GM18519 (cell line): Measurements from ENCODE around the gene HHAT.

Experiments used
- ATAC-seq: cut with Tn5 transposase; IDR thresholded peaks from one replicate; pipeline ENCODE4 v1.9.1; 2021; ENCODE audit warnings: mild to moderate bottlenecking, moderate library complexity; ENCODE audit not compliant: unreplicated experiment, low FRiP score

HHAT gene

DNA sequence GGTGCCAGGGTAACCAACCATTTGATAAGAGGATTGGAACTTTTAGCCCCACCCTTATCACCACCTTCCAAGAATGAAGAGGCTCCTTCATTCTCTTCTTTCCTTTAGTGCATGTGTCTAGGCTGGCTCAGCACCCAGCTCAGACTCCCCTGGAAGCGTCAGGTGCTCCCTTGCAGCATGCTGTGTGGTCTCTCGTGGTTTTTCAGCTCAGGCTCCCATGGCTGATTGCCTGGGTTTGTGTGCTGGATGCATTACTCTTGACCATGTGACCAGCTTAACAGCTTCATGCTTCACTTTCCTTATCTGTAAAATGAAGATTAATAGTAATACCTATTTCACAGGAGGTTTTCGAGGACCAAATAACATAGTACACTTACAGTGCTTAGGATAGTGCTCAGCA, 198.4 kb downstream of the HHAT start:
- ATAC-seq, result no peak

DNA sequence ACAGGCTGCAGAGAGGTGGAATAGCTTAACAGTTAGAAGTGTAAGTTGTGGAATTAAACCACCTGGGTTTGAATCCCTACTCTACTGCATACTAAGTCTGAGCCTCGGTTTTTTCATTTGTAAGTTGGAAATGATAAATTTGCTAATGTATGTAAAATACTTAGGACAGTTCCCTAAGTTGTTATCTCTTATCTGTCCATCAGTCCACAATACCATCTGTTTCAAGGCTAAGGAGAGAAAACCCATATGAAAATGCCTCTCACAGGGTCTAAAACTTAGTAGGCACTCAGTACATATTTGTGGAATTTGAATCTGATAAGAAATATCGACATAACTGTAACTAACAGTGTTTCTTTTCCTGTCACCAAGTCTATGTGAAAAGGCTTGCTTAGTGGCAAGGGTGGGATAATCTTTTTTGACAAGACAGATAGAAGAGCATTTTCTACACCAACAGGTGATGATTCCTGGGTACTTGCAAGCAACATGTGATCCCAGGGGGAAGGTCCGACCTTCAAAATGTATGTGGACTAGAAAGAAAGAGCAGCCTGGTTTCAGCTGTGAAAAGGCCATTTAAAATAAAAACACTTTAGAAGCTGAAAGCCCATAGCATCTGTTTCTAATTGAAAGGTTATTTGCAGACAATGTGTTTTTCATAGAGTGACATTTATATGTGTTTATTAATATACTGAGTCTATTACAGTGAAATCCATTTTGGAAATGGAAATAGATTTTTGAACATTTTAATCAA, 202.9 kb downstream of the HHAT start:
- no peak for ATAC-seq

DNA sequence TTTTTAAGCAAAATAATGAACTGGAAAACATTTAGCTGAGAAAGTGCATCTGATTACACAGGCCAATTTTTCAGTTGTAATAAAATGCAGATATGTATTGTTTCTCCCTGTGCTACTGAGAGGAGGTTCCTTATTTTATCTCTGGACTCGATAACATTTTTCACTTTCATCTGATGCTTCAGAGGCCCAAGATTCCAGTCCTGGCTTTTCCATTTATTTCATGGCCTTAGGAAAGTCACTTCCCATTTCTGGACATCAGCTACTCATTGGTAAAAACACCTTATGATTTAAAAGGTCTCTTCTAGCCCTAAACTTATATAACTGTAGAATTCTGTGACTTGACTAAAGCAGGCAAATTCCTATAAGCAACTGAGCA, 203.5 kb downstream of the HHAT start:
- no peak for ATAC-seq

DNA sequence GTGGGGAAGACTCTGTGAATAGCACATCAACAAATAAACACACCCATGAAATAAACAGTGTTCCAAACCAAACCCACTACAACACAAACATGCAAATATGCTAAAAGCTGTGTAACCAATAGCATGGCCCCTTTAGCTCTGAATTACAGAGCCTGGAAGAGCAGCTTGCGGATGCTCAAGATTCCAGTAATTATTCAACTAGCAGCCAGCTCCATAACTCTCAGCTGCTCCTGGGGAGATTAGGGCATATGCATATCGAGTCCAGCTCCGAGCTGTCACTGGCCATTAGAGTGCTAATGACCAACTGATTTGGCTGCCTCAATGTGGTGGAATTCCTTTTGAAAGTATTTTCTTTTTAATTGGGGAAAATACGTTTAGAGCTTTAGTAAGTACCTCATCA, 207.1 kb downstream of the HHAT start:
- ATAC-seq, result no peak

DNA sequence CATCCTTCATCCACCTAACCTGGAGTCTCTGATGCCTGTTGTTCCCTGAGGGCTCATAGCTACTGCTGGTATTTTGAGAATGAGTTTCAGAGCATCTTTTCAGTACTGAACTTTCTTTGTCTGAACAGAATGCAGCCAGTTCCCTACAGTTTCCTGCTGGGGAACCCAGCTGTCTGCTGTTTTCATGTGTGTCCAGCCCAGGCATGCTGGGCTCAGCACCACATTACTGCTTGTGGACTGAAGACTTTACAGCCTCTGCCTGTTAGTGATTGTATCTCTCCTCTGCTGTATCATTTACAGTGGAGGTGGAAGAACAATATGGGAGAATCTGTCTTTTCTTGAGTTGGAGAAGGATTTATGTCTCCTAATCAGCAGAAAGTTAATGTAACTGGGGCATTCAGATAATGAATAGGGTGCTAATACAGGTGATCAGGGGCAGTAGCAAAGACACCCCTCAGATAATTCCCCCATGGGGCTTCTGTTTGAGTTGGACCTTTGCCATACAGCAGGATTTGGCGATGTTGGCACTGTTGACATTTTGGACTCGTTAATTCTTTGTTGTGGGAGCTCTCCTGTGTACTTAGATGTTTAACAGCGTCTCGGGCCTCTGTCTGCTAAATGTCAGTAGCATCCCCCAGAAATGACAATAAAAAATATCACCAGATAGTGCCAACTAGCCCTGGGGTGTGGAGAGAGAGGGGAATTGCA, 207.7 kb downstream of the HHAT start:
- no peak for ATAC-seq

DNA sequence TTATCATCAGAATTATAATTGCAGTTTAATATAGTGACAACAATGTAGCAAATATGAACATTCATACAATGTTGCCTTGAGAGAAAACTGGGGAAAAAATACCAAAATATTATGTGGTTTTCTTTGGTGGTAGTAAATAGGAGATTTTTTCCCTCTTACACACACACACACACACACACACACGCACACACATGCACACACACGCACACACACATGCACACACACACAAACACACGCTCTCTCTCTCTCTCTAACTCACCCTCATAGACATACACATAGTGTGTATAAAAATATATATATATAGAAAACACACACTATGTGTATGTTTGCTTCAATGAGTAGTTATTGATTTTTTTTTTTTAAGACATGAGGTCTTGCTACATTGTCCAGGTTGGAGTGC, 211.6 kb downstream of the HHAT start:
- no peak for ATAC-seq

DNA sequence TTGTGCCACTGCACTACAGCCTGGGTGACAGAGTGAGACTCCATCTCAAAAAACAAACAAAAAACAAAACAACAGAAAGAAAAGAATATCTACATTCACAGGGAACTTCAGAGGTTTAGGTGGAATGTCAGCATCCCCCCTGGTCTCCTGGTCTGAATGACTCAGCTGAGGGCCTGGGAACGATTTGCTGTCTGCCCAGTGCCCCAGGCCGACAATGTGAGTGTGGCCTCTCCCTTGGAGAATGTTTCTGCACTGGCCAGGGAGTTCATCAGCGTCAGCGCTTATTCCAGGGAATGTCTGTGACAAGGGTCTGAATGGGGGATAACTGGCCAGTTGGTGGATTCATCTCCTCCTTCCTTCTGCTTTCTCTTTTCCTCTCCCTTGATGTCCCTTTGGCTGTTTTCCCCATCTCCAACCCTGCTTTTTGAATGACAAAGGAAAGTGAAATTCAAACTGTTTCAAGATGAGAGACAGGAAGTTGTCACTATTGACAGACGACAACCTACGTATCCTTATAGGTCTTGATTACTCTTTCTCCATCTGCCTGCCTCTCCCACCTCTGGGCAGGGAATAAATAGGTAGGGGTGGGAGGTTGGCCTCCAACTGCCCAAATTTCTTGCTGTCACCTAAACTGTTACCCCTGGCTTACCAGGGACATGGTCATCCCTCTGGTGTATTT, 213.1 kb downstream of the HHAT start:
- no peak for ATAC-seq

DNA sequence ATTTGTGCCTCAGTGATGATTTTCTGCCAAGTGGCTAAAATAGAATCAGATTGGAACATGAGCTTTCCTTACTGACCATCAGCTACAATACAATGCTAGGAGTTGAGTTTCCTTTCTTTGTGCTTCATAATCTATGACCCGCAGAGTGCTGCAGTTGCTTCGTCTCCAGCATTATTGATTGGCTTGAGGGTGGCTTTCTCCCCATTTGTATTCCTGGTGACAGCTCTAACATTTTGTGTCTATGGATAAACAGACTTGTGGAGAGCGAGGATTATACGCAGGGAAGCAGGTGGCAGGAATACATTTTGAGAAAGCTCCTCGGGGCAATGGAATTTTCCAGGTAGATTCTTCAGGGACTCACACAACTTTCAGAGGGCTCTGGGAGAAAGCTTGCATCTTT, 223.2 kb downstream of the HHAT start:
- no peak for ATAC-seq

DNA sequence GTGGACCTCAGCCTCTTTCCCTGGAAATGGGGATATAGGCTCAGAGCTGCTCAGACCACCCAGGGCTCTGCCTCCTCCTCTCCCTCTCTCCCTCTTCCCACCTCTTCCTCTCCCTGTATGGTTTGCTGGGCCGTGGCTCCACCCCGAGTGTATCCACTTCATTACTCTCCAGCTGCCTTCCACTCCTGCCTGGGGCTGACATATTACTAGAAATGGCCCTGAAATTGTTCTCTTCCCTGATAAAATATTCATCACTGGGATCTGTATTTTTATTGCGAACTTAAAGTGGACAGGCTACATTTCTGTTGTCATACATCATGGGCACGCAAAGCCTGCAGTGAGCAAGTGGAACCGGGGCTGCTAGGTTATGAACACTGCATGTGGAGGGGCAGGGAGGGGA, 225.0 kb downstream of the HHAT start:
- no peak for ATAC-seq

DNA sequence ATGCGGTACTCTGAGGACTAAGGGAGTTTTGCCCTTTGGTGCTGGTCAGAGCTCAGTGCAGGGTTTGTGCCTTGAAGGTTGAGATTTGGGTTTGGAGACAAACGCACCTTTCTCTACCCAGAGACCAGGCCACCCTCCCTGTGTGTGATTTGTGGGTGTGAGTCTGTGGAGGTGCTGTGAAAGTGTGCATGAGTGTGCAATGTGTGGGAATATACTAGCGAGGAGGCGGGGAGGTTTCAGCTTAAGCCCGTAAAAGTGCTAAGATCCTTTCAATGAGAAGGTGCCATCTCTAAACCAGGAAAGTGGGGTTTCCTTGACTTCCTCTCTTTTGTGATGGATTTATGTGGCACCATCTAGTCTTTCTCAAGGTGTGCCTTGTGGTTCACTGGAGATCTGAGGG, 225.7 kb downstream of the HHAT start:
- no peak for ATAC-seq

DNA sequence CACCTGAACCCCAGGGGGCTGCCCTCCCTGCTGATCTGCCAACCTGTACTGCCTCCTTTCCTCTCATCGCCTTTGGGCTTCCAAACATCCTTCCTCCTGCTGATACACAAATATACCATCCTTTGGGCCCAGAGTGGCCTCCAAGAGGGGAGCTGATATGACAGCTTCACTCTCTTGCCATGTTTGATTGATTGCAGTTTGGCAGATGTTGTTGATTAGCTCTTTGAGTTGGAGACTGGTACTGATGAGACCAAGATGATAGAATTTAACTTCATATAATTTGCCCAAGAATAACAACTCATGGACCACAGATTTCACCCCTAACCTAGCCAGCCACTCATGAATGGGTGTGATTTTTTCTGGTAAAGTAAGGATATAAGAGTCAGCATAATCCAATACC, 227.8 kb downstream of the HHAT start:
- no peak for ATAC-seq

DNA sequence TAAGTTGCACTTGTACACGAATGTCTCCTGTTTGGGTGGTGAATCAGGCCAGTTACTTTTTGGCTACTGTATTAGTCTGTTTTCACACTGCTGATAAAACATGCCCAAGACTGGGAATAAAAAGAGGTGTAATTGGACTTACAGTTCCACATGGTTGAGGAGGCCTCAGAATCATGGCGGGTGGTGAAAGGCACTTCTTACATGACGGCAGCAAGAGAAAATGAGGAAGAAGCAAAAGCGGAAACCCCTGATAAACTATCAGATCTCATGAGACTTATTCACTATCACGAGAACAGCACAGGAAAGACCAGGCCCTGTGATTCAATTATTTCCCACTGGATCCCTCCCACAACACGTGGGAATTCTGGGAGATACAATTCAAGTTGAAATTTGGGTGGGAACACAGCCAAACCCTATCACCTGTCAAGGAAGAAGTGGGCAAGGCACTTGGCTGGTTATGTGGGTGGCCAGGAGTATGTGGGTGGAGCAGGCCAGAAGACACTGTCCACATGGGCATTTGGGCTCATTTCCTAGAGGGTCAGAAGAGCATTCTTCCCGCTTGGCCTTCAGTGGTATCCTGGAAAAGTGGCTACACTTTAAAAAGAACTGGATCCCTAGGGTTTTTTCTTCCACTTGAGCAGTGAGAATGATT, 228.8 kb downstream of the HHAT start:
- no peak for ATAC-seq

DNA sequence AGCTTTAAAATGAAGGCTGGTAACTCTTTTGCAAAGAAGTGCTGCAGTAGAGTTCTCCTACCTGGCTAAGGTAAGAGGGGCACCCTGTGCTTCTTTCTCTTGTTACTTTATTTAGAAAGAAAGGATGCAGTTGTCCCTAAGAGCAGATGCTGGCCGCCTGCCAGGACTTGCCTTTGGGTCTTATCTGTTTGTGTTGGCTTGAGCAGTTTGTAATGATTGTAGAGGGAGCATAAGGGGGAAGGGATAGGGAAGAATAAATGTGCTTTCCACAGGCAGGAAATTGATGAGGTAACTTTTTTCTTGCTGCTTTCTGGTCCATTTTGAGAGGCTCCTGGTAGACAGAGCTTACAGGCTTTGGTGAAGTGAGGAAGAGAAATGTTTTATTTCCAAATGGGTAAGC, 229.6 kb downstream of the HHAT start:
- no peak for ATAC-seq

DNA sequence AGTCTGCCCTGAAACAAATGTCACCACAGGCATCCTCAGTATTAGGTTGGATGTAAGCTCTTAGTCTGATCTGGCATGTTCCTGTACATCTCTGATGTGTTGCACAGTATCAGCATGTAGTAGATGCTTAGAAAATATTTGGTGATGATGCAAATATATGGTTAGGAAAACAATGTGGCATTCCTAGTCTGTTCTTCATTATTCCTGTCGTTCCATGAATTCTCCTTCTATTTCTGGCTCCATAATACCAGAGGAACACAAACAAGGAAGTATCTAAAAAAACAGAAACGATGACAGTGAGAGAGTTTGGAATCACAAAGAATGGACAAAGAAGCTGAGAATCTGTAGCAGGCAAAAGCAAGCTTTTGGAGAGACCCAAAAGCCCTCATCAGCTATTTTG, 236.6 kb downstream of the HHAT start:
- no peak for ATAC-seq

DNA sequence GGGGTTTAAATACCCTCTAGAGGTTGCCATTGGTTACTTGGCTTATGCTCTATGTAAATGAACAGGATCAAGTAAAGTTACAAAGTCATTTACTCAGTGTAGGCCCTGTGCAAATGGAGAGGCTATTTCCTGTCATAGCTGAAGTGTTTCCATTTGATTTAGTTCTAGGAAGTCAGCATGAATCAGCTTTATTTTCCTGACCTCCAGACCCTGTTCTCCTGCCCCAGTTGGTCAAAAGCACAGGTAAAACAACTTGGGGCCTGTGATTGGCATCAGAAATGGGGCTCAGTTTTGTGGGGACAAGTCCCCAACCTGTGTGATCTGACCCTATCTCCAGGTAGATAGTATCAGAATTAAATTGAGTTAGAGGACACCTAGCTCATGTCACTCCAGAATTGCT, 239.9 kb downstream of the HHAT start:
- no peak for ATAC-seq

DNA sequence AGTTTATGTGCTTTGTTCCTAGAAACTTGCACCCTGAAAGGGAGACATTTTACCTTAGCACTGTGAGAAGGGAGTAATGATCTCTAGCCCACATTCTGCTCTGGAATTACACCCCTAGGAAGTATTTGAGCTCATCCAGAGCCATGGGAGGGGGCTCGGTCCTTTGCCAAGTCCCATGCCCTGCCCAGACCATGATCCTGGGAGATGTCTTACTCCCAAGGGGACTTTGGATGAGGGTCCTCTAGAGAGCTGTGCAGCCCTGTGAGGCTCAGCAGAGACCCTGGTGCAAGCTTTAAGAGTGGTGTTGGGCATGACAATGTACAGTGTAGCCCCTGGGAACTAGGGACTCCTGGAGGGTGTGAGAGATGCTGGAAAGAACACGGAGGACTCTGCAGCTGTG, 241.4 kb downstream of the HHAT start:
- no peak for ATAC-seq

DNA sequence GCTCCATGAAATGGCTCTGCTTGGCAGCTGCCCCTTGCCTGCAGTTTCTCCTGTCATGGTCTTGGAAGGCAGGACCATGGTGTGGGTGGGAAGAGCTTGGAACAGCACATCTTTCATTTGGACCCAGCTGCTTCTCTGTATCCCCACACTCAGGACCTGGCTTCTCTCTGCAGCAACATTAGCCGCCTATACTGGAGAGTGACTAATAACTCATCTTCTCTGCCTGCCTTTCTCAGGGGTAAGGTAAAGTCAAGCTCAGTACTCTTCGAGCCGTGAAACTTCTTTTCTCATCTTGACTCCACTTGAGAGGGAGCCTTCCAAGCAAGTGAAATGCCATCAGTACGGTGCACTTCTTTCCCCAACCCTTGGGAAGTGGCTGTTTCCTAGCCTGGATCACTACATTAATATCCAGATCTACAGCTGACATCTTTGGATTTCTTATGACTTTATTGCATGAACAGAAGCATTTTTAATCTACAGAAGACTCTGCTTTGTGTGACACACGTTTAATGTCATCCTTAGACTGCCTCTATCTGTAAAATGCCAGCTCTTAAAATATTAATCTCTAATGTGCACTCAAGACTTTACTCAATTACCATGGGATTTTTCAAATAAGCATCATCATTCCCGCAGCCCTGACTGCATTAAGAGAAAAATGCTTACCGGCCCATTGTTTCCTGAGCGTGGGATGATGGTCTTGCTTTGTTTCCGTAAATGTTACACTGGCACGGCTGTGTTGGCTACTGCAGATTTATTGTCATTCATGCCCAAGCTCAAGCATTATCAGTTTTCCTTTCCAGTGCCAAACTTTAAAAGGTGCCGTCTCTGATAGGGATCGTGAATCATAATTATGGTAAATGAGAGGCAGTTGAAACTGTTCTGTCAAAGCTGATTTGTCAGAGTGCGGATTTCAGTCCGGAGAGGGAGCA, 242.9 kb downstream of the HHAT start:
- no peak for ATAC-seq

DNA sequence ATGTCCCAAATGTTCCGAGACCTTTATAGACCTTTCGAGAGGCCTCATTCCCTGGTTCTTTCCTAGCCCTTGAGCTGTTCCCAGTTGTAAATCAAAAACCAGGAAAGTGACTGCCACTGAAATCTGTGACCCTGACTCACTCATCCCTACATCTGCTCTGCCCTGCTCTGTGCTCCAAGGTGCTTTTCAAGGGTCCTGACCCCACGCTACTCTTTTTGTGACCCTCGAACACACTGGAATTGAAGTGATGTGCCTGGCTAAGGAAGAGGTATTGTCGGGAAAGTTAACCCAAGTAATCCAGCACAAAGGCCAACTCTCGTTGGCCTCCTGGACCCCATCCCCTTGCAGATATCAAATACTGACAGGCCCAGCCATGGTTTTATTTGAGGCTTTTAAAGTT, 244.4 kb downstream of the HHAT start:
- ATAC-seq, result no peak

DNA sequence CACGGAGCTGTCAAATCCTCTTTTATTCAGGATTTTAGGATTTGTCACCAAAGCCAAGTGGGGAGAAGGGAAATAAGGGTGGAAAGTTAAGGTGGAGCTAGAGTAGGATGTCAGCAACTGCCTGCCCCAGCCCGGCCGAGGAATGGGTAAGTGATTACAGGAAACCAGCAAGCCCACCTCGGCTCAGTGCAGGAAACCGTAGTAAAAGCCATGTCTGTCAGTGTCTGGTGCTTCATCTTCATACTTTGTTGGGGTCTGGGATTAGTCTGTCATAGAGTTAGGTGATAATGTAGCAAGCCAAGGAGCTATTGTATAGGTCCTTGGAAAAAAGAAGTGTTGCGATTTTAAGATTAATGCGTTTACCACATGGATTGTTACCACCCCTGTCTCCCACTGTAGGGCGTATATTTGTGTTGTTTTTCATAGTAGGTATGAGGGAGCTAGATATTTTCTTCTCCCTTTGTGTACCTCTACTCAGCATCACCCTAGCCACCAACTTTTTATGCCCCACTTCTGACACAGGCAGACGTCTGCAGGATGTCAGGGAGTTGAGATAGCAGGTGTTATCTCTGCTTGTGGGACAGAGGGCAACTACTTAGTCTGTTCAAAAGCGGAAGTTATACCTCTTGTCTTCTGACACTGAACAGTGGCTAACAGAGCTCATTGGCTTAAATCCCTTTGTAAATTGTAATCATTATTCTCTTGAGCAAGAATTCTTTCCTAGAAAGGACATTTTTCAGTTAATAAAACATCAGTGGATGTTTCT, 253.7 kb downstream of the HHAT start:
- no peak for ATAC-seq
